GM18858 (cell line): Measurements from ENCODE around the gene AOC3.

Experiments
- ATAC-seq: cut with Tn5 transposase; IDR thresholded peaks from one replicate; pipeline ENCODE4 v1.9.1; 2021; ENCODE audit not compliant: unreplicated experiment

AOC3 gene

GRCh38 chr17:42850954-42851353 lies at the start of gene AOC3:
TSS of gene AOC3 (plus strand) at chr17:42851199. CDS start at chr17:42851344, 145 bp downstream.
- no peak for ATAC-seq

- ATAC-seq: no peak
Observed at GRCh38 chr17:42803074-42803883, 47.7 kb upstream of the AOC3 start.

- no peak for ATAC-seq
Observed at GRCh38 chr17:42804918-42805367, 46.1 kb upstream of the AOC3 start.

GRCh38 chr17:42806249-42806648 lies 44.8 kb upstream of the AOC3 start:
- no peak for ATAC-seq

GRCh38 chr17:42809250-42809649 lies 41.7 kb upstream of the AOC3 start:
- ATAC-seq: no peak

GRCh38 chr17:42814633-42815399 lies 36.2 kb upstream of the AOC3 start:
- ATAC-seq: no peak

GRCh38 chr17:42817866-42818265 lies 33.1 kb upstream of the AOC3 start:
- ATAC-seq: no peak

- no peak for ATAC-seq
Observed at GRCh38 chr17:42818379-42818778, 32.6 kb upstream of the AOC3 start.

GRCh38 chr17:42819939-42820535 lies 31.0 kb upstream of the AOC3 start:
- no peak for ATAC-seq

- ATAC-seq: no peak
Observed at GRCh38 chr17:42821176-42821575, 29.8 kb upstream of the AOC3 start.

GRCh38 chr17:42827472-42827871 lies 23.5 kb upstream of the AOC3 start:
- ATAC-seq: no peak

GRCh38 chr17:42830971-42831370 lies 20.0 kb upstream of the AOC3 start:
- no peak for ATAC-seq

GRCh38 chr17:42832213-42832933 lies 18.6 kb upstream of the AOC3 start:
- ATAC-seq: no peak

GRCh38 chr17:42832934-42833766 lies 17.8 kb upstream of the AOC3 start, which contains the start of gene PSME3:
TSS of gene PSME3 (plus strand) at chr17:42833397. CDS start at chr17:42833632, 235 bp downstream.
- ATAC-seq: peak; percentile 65

GRCh38 chr17:42833767-42834422 lies 17.1 kb upstream of the AOC3 start:
- no peak for ATAC-seq

- ATAC-seq: no peak
Observed at GRCh38 chr17:42835732-42836131, 15.3 kb upstream of the AOC3 start.

- ATAC-seq: no peak
Observed at GRCh38 chr17:42841975-42842685, 8.9 kb upstream of the AOC3 start.

GRCh38 chr17:42843358-42843934 lies 7.6 kb upstream of the AOC3 start:
- no peak for ATAC-seq

- no peak for ATAC-seq
Observed at GRCh38 chr17:42844271-42844670, 6.7 kb upstream of the AOC3 start, which contains the start of gene AOC2. TSS of gene AOC2 (plus strand) at chr17:42844580. CDS start at chr17:42844627, 47 bp downstream.
